GM21619 (cell line): ENCODE results near the gene PLSCR5.

Experiments used
- ATAC-seq: cut with Tn5 transposase; IDR thresholded peaks from one replicate; pipeline ENCODE4 v1.9.1; 2021; ENCODE audit not compliant: unreplicated experiment

Gene PLSCR5, protein sequence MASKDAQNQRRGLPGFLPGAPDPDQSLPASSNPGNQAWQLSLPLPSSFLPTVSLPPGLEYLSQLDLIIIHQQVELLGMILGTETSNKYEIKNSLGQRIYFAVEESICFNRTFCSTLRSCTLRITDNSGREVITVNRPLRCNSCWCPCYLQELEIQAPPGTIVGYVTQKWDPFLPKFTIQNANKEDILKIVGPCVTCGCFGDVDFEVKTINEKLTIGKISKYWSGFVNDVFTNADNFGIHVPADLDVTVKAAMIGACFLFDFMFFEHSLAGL

GRCh38 chr3:146605106-146605505 is at the start of gene PLSCR5:
Gene PLSCR5 (minus strand): TSS chr3:146605346. CDS start chr3:146605212, 134 bp downstream.
- ATAC-seq, result no peak

DNA sequence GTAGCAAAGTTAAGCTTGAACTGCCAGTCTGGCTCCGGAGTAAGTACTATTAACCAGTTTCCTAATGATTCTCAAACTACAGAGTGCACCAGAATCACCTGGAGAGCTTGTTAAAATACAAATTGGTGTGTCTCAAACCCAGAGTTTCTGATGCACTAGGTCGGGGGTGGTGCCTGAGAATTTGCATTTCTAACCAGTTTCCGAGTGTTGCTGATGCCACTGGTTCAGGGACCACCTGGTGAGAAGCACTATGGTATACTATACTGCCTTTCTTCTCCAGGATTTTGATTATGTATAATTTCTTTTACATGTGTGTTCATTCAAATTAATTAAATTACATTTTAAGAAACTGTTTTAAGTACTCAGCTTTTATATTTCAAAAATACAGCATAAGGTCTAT is 48.8 kb upstream of the PLSCR5 start:
- no peak for ATAC-seq

GRCh38 chr3:146650691-146651442 is 45.7 kb upstream of the PLSCR5 start:
- ATAC-seq, result no peak

- ATAC-seq, result no peak
These were observed 41.1 kb upstream of the PLSCR5 start for GRCh38 chr3:146646261-146646660.

DNA sequence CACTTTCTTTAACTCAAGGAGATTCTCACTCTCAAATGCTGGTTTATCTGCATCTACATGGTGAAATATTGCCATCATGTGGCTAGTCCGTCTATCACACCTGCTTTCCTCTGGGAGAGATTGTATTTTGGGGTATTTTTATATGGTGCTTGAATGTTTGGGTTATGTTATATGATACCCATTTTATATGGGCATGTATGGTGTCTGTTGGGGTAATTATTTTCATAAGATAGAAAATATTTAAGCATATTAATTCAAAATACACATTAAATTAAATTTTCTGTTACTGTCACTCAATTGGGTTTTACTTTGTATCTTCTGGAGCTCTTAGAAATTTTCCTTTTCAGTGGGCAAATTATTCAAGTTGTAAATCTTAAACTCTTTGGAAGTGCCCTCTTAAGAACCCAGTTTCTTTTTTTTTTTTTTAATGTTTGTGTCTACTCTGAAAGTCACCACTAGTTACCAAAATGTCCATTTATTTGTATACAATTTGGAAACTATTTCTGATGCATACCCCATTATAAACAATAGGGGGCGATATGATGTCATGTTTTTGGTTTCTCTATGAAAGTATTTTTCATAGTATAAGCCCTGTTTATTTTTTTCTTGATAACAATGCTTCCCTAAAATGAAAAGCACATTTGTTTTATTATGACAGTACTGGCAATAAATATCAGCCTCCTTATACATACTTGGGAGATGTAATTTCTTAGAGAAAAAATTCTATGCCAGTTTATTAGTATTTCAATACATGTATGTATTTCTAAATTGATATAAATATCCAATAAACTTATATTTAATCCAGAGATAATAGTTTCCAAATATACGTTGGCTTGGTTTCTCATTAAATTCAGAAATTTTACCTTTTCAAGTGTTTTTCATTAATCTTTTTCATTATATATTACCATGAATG is 36.1 kb upstream of the PLSCR5 start:
- ATAC-seq, result peak; percentile 68

GRCh38 chr3:146640361-146640760 is 35.2 kb upstream of the PLSCR5 start:
- no peak for ATAC-seq

- no peak for ATAC-seq
These were observed 33.6 kb upstream of the PLSCR5 start for GRCh38 chr3:146638718-146639117.

GRCh38 chr3:146637871-146638270 is 32.7 kb upstream of the PLSCR5 start:
- ATAC-seq, result no peak

DNA sequence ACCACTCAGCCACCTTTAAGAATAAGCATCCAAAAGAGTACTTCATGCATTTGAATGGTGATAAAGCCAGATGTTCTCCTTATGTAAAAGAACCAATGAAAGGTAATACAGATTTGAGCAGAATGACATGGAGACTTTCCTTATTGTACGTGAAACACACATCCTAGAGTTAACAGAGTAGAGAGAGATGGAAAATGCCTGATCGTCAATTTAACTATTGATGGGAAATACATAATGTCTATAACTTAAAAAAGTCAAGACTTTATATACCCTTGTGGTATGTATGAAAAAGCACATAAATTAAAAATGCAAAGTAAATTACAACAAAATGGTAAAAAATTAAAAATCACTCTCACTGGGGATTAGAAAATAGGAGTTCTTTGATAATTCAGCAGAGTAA is 31.7 kb upstream of the PLSCR5 start:
- no peak for ATAC-seq

- no peak for ATAC-seq
These were observed 29.2 kb upstream of the PLSCR5 start for GRCh38 chr3:146634346-146634745.

DNA sequence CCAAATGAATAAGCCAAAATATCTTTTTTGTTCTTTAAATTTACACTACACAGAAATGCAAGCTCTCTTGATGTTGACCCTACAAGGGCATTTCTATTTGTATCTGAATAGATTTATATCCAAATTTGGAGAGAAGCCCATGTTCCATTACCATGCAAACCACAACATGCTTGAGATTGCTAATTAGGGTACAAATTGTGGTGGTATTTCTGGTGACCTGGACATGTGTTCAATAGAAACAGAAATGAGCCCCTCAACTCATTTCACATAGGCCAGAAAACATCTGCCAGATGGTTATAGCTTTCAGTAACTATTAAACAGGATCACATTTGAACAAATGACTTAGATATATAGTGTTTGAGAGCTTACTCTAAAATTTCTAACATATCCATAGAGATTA is 23.5 kb upstream of the PLSCR5 start:
- no peak for ATAC-seq

DNA sequence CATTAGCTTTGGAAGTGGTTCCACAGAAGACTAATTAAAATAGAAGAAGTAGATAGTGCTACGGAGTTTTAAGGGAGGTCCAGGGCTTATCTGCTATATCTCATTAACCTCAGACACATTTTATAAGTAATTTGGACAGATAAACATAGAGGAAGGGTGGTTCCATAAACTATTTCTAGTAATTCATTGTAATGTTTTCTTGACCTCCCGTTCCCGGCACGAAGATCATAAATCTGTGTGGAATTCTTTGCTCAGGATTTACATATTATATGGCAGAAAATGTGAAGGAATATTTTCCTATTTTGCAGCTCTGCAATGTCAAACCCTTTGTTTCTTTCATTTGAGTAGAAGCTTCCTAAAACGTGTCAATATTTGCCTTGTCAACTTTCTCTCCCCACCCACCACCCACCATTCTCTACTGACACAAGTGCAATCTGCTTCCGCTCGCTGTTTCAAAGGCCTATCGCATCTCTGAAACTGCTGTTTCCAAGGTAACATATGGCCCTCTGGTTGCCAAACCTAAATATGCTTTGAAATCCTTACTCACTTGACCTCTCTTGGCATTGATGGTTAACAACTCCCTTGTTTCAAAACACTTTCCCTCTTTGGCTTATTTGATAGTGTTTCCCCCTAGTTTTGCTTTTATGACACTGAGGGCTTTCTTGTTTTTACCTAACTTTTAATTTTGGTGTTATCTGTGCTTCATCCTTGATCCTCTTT is 21.4 kb upstream of the PLSCR5 start:
- no peak for ATAC-seq

DNA sequence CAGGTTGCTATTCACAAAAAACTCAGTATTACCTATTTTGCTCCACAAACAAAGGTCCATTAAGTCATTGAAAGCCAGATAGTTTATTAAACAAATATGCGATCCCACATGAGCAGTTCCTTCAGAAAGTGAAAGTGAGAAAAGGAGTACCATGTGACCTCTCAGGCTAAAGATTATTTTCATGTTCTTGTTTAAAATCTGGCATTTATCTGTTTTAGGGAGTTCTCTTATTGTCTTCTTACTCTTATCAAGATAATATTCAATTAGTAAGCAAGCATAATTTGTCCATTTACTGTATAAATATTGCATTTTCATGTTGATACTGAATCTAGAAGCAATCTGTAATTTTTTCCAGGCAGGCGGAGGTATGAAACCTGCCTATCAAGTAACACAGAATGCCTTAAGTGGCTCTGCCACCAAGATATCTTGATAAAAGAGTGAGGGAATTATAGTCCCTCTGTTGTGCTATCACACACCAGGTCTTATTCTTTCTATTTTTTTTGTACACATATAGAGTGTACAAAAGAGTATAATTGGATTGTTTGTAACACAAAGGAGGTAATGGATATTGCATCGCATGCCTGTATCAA is 20.1 kb upstream of the PLSCR5 start:
- no peak for ATAC-seq

GRCh38 chr3:146621723-146622122 is 16.6 kb upstream of the PLSCR5 start:
- ATAC-seq, result no peak

DNA sequence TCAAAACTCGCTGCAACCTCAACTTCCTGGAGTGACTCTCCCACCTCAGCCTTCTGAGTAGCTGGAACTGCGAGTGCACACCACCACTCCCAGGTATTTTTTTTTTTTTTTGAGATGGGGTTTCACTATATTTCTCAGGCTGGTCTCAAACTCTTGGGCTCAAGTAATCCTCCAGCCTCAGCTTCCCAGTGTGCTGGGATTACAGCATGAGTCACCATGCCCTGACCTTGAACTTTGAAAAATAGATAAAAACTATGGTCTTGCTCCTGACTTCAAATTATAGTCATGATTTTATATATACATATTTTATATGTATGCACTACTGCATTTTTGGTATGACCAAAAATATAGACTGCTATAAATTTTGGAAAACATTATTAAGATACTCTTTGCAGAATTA is 6.9 kb upstream of the PLSCR5 start:
- no peak for ATAC-seq

- no peak for ATAC-seq
These were observed 6.0 kb upstream of the PLSCR5 start for GRCh38 chr3:146611096-146611495.

- ATAC-seq, result no peak
These were observed 6.6 kb downstream of the PLSCR5 start for GRCh38 chr3:146598535-146598934.

GRCh38 chr3:146594843-146595482 is 10.2 kb downstream of the PLSCR5 start:
- ATAC-seq, result no peak

DNA sequence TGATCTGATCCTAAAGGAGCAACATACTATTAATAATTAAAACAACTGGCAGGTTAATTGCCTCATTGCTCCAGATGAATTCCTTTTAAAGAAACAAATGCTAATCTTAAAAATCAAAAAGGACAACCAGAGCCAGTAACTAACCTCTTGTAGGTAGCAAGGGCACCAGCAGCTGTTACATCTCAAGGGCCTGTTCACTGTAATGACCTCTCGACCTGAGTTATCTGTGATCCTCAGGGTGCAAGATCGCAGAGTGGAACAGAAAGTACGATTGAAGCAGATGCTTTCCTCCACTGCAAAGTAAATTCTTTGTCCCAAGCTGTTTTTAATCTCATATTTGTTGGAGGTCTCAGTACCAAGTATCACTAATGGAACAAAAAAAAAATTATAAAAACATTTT is 11.4 kb downstream of the PLSCR5 start:
- ATAC-seq, result no peak

GRCh38 chr3:146590521-146590920 is 14.6 kb downstream of the PLSCR5 start:
- ATAC-seq, result no peak
